Liver (tissue), 9 donors: ENCODE results near the gene MCM7. TPM values are rescaled to one million over a fixed set of nuclear protein-coding genes. Genes with fewer than 3 reads are reported as not detected.

Experiments used
- DNase-seq: peaks from one replicate; pipeline ENCODE4 v3.0.0-alpha.2; 2017; ENCODE audit warnings: low spot score
- H3K27ac ChIP-seq, 2 donors: one replicate each; pipeline ENCODE4 v1.7.0; 2013; ENCODE audit warnings: inconsistent platforms in 2 of 2, low read length in 2 of 2, control low read depth in 1 of 2, low read depth in 1 of 2, mild to moderate bottlenecking in 1 of 2
- H3K27me3 ChIP-seq, 4 donors: one replicate each; pipeline versions ENCODE4 v1.6.1 to v1.7.0; 2013; ENCODE audit warnings: low read length in 3 of 4, inconsistent platforms in 1 of 4, mild to moderate bottlenecking in 1 of 4, moderate library complexity in 1 of 4; ENCODE audit not compliant: control insufficient read depth in 4 of 4, insufficient read depth in 4 of 4
- H3K36me3 ChIP-seq, 4 donors: one replicate each; pipeline versions ENCODE4 v1.6.1 to v1.7.0; 2013; ENCODE audit warnings: low read length in 3 of 4, mild to moderate bottlenecking in 3 of 4, low read depth in 1 of 4, moderate library complexity in 1 of 4; ENCODE audit not compliant: control insufficient read depth in 4 of 4, insufficient read depth in 3 of 4
- H3K4me1 ChIP-seq, 4 donors: one replicate each; pipeline versions ENCODE4 v1.6.1 to v1.7.0; 2013; ENCODE audit warnings: low read length in 3 of 4, mild to moderate bottlenecking in 3 of 4, moderate library complexity in 1 of 4; ENCODE audit not compliant: control insufficient read depth in 4 of 4, insufficient read depth in 4 of 4
- H3K4me3 ChIP-seq, 3 donors: one replicate each; pipeline versions ENCODE4 v1.6.1 to v1.7.0; 2013; ENCODE audit warnings: low read length in 3 of 3, control low read depth in 1 of 3, low read depth in 1 of 3, mild to moderate bottlenecking in 1 of 3
- H3K9ac ChIP-seq, 2 donors: one replicate each; pipeline ENCODE4 v1.7.0; 2013; ENCODE audit warnings: low read length in 2 of 2, mild to moderate bottlenecking in 2 of 2, moderate library complexity in 2 of 2, control low read depth in 1 of 2, low read depth in 1 of 2
- H3K9me3 ChIP-seq, 4 donors: one replicate each; pipeline versions ENCODE4 v1.6.1 to v1.7.0; 2013; ENCODE audit warnings: low read length in 3 of 4; ENCODE audit not compliant: control insufficient read depth in 4 of 4
- EGR1 ChIP-seq, 2 donors: IDR thresholded peaks; 2 replicates each; pipeline ENCODE4 v1.6.1; 2016 to 2018; ENCODE audit warnings: antibody characterized with exemption in 2 of 2, low read depth in 2 of 2
- FOXA1 ChIP-seq: IDR thresholded peaks from 2 replicates; pipeline ENCODE4 v1.6.1; 2016; ENCODE audit warnings: antibody characterized with exemption
- FOXA2 ChIP-seq: IDR thresholded peaks from 2 replicates; pipeline ENCODE4 v1.6.1; 2016; ENCODE audit warnings: antibody characterized with exemption
- GABPA ChIP-seq, 2 donors: IDR thresholded peaks in 1 of 2; conservative IDR thresholded peaks in 1 of 2; 2 replicates each; pipeline ENCODE4 v1.6.1; 2016; ENCODE audit warnings: antibody characterized with exemption in 2 of 2, mild to moderate bottlenecking in 1 of 2, moderate library complexity in 1 of 2
- HNF4A ChIP-seq, 2 donors: conservative IDR thresholded peaks; 2 replicates each; pipeline ENCODE4 v1.6.1; 2016; ENCODE audit warnings: antibody characterized with exemption in 2 of 2, mild to moderate bottlenecking in 2 of 2
- JUND ChIP-seq, 2 donors: IDR thresholded peaks; 2 replicates each; pipeline ENCODE4 v1.6.1; 2016; ENCODE audit warnings: antibody characterized with exemption in 2 of 2
- NR2F2 ChIP-seq: IDR thresholded peaks from 2 replicates; pipeline ENCODE4 v1.6.1; 2016; ENCODE audit warnings: antibody characterized with exemption
- SP1 ChIP-seq: IDR thresholded peaks from 2 replicates; pipeline ENCODE4 v1.6.1; 2018; ENCODE audit warnings: antibody characterized with exemption, mild to moderate bottlenecking
- TAF1 ChIP-seq: conservative IDR thresholded peaks from 2 replicates; pipeline ENCODE4 v1.6.1; 2016; ENCODE audit warnings: antibody characterized with exemption, mild to moderate bottlenecking
- YY1 ChIP-seq: IDR thresholded peaks from 2 replicates; pipeline ENCODE4 v1.6.1; 2016; ENCODE audit warnings: antibody characterized with exemption, mild to moderate bottlenecking
- WGBS: extraction: QIAGEN DNeasy Blood & Tissue Kit; methylation state at CpG from one replicate; pipeline ENCODE4 v1.1.7; 2013; 5-methylcytosine and 5-hydroxymethylcytosine counted together
- polyA plus RNA-seq, 2 donors: library from polyadenylated mRNA; stranded (reverse) in 1 of 2; unstranded in 1 of 2; fragments of 200-250 nt in 1 of 2; fragments of >200 nt in 1 of 2; fragmentation: Nextera tagmentation in 1 of 2; extraction: Ambion mirVana in 1 of 2; gene quantifications; one replicate each; pipeline versions ENCODE4 v1.2.1 to v1.2.3, GENCODE V29; 2013 to 2015
- total RNA-seq, 2 donors: library from RNA; depleted of rRNA; stranded (reverse); fragments of >200 nt; gene quantifications; one replicate each; pipeline ENCODE4 v1.2.3, GENCODE V29; 2014
- TF ChIP-seq, protein P1 (sequence below): IDR thresholded peaks from 2 replicates; pipeline ENCODE4 v1.6.1; 2016; ENCODE audit warnings: antibody characterized with exemption
- TF ChIP-seq, protein P2 (sequence below): IDR thresholded peaks from 2 replicates; pipeline ENCODE4 v1.6.1; 2016; ENCODE audit warnings: antibody characterized with exemption, mild to moderate bottlenecking
- TF ChIP-seq, protein P3 (sequence below): IDR thresholded peaks from 2 replicates; pipeline ENCODE4 v1.6.1; 2016; ENCODE audit warnings: antibody characterized with exemption
- TF ChIP-seq, protein P4 (sequence below): IDR thresholded peaks from 2 replicates; pipeline ENCODE4 v1.6.1; 2016; ENCODE audit warnings: antibody characterized with exemption
- donor health status: healthy.
- donor health status: healthy.
- donor health status: healthy.
- donor health status: healthy.
- donor health status: healthy.

Gene MCM7
- total and polyA plus RNA-seq, 4 donors, result 12.6 to 143 (median 17.6) TPM

DNA sequence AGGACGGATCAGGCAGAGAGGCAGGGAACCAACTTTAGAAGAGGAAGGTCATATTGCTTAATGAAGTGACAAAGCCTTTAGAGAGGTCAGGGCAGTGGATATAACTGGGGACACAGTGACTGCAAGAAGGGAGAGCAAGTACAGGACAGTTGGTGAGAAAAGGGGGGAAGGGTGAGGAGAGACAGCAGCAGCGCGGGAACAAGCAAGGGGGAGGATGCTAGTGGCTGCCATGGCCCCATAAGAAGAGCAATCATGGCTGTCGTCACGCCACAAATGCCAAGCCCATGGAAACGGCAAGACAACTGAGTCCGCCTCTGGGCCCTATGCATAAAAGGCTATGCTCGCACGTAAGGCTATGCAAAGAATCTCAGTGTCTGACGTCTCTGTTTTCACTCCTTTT lies 28.7 kb downstream of the MCM7 start:
- no peaks in the 10 kb centered on the region for H3K27me3 ChIP-seq

DNA sequence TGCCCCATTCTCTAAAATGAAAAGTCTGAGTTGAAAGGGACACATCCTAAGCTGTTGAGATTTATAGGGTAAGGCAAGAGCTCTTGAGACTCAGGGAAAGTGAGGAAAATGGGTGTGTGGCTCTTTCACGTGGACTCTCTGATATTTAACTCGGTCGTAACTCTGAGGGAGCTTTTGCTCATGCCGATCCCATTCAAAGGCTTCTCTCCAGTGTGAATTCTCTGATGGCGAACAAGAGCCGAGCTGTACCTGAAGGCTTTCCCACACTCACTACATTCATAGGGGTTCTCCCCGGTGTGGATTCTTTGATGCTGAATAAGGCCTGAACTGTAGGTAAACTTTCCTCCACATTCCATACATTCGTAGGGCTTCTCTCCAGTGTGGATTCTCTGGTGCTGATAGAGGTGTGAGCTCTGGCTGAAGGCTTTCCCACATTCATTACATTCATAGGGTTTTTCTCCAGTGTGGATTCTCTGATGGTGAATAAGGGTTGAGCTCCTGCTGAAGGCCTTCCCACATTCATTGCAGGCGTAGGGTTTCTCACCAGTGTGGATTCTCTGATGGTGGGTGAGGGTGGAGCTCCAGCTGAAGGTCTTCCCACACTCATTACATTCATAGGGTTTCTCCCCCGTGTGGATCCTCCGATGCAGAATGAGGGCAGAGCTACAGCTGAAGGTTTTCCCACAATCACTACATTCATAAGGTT lies 30.0 kb downstream of the MCM7 start:
- no peak for TF ChIP-seq JUND (IDR thresholded peaks at IDR 0.05)
- TF ChIP-seq EGR1 (IDR thresholded peaks at IDR 0.05; ENCODE audit: low read depth in 2 of 2), result no peak
- no peak for TF ChIP-seq FOXA2
- no peak for TF ChIP-seq NR2F2
- TF ChIP-seq, protein P1, sequence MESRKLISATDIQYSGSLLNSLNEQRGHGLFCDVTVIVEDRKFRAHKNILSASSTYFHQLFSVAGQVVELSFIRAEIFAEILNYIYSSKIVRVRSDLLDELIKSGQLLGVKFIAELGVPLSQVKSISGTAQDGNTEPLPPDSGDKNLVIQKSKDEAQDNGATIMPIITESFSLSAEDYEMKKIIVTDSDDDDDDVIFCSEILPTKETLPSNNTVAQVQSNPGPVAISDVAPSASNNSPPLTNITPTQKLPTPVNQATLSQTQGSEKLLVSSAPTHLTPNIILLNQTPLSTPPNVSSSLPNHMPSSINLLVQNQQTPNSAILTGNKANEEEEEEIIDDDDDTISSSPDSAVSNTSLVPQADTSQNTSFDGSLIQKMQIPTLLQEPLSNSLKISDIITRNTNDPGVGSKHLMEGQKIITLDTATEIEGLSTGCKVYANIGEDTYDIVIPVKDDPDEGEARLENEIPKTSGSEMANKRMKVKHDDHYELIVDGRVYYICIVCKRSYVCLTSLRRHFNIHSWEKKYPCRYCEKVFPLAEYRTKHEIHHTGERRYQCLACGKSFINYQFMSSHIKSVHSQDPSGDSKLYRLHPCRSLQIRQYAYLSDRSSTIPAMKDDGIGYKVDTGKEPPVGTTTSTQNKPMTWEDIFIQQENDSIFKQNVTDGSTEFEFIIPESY, result no peak
- TF ChIP-seq, protein P2, sequence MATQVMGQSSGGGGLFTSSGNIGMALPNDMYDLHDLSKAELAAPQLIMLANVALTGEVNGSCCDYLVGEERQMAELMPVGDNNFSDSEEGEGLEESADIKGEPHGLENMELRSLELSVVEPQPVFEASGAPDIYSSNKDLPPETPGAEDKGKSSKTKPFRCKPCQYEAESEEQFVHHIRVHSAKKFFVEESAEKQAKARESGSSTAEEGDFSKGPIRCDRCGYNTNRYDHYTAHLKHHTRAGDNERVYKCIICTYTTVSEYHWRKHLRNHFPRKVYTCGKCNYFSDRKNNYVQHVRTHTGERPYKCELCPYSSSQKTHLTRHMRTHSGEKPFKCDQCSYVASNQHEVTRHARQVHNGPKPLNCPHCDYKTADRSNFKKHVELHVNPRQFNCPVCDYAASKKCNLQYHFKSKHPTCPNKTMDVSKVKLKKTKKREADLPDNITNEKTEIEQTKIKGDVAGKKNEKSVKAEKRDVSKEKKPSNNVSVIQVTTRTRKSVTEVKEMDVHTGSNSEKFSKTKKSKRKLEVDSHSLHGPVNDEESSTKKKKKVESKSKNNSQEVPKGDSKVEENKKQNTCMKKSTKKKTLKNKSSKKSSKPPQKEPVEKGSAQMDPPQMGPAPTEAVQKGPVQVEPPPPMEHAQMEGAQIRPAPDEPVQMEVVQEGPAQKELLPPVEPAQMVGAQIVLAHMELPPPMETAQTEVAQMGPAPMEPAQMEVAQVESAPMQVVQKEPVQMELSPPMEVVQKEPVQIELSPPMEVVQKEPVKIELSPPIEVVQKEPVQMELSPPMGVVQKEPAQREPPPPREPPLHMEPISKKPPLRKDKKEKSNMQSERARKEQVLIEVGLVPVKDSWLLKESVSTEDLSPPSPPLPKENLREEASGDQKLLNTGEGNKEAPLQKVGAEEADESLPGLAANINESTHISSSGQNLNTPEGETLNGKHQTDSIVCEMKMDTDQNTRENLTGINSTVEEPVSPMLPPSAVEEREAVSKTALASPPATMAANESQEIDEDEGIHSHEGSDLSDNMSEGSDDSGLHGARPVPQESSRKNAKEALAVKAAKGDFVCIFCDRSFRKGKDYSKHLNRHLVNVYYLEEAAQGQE, result no peak
- TF ChIP-seq FOXA1, result no peak
- no peak for TF ChIP-seq TAF1
- TF ChIP-seq, protein P3, sequence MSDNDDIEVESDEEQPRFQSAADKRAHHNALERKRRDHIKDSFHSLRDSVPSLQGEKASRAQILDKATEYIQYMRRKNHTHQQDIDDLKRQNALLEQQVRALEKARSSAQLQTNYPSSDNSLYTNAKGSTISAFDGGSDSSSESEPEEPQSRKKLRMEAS, result no peak
- no peak for TF ChIP-seq SP1
- TF ChIP-seq GABPA (IDR thresholded peaks at IDR 0.05 in 1 of 2, conservative IDR thresholded peaks at IDR 0.05 in 1 of 2), result no peak
- Histone ChIP-seq H3K27ac (no peak overlapping the region), H3K4me3 (peak overlapping the region in 2 of 3 donors; percentile 9 to 55), H3K9me3 (peaks cover 20 to 30% (median 22%) of the 10 kb centered on the region in 4 donors), H3K27me3 (no peaks in the 10 kb centered on the region), H3K36me3 (peaks cover 21 to 66% (median 60%) of the 10 kb centered on the region in 4 donors), H3K9ac (no peak overlapping the region), H3K4me1 (peaks cover 0 to 6% (median 2%) of the 10 kb centered on the region in 4 donors)
- 98% methylated on average over 11 of the region's 11 CpGs for WGBS
- no peak for DNase-seq

More for the DNA sequence above, 28.7 kb downstream of the MCM7 start:
- no peak overlapping the region for H3K27ac ChIP-seq
- peaks cover 20 to 30% (median 22%) of the 10 kb centered on the region in 4 donors for H3K9me3 ChIP-seq
- H3K4me3 ChIP-seq, result peak overlapping the region in 1 of 3 donors; percentile 42
- WGBS, result 98% methylated on average over 10 of the region's 10 CpGs
- no peaks in the 10 kb centered on the region for H3K4me1 ChIP-seq
- TF ChIP-seq TAF1 (no peak), HNF4A (conservative IDR thresholded peaks at IDR 0.05) (no peak), NR2F2 (no peak), YY1 (no peak), GABPA (IDR thresholded peaks at IDR 0.05 in 1 of 2, conservative IDR thresholded peaks at IDR 0.05 in 1 of 2) (no peak)
- TF ChIP-seq, protein P4, sequence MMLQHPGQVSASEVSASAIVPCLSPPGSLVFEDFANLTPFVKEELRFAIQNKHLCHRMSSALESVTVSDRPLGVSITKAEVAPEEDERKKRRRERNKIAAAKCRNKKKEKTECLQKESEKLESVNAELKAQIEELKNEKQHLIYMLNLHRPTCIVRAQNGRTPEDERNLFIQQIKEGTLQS, result no peak
- peaks cover 21 to 76% (median 67%) of the 10 kb centered on the region in 4 donors for H3K36me3 ChIP-seq
- DNase-seq, result no peak
- H3K9ac ChIP-seq, result no peak overlapping the region
